Erythroblast (primary cell): ENCODE measurements around the gene NIPSNAP2.
A peak's percentile ranks its signal among the peaks of the same experiment; 100 is the strongest.
"Not testable (repeated sequence)": the region's sequence is repeated elsewhere in the genome, so short reads cannot be mapped to it uniquely, and the experiment has no call there.

ENCODE experiments used
- DNase-seq, 2 experiments: peaks; one replicate each; lab custom pipeline; 2025; lab: John Stamatoyannopoulos, UW
- GATA1 ChIP-seq: IDR thresholded peaks from 2 replicates; pipeline ENCODE4 v1.6.1; 2011; ENCODE audit warnings: low read depth, mild to moderate bottlenecking, control low read depth, low read length, moderate library complexity
- POLR2A ChIP-seq: IDR thresholded peaks from 2 replicates; pipeline ENCODE4 v1.6.1; 2011; ENCODE audit warnings: mild to moderate bottlenecking, low read length

NIPSNAP2 gene

DNA sequence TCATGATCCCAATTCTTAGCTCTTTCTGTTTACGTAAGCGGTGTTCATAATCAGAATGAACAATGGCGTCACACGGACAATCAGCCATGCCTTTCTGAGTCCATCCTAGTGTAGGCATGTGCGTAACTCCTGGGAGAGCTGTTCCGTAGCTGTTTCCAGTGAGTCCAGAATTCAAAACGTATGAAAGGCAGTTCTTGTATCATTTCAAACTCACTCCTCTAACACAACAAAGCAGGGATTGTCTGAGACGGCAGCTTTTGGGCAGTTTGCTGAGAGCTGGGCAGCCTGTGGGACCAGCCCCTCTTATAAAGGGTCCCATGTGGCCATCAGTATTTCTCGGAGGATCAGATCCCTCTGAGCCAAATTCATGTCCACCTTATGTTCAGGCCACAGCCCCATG is 43.5 kb downstream of the NIPSNAP2 start:
- TF ChIP-seq POLR2A = no peak
- no peak for TF ChIP-seq GATA1
- DNase-seq = no peak

DNA sequence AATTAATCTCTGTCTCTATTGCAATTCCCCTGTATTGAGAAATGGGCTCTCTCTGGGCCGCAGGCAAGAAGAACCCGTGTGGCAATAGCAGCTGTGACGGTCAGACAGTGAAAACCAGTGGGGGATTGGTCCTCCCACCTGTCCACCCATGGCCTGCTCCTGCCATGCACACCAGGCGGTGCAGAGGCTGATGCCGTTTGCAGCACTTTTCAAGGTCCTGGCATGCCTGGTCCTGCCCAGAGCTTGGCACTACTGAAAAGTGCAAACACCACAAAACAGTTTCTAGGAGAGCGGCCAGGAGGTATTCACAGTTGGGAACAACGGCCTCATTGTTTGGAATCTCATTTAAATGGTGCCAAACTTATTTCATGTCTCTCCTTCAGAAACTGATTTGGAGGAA is 45.3 kb downstream of the NIPSNAP2 start:
- TF ChIP-seq GATA1 (no peak), POLR2A (no peak)
- no peak for DNase-seq

DNA sequence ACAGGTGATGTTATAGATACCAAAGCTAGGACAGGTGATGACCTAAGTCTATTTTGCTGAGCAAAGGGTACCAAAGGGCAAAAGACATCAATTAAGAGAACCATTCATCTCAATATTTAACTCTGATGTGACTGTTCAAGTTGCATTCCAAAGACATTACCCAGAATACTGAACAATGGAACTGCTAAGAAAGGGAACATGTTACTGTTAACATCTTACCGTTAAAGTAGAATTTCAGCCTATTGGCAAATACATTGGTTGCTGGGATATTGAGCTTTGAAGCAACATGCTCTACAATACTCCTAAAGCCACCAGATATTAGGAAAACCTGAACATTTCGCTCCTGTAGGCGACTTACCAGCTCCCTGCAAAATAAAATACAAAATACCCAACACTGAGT is 52.6 kb downstream of the NIPSNAP2 start:
- DNase-seq = not testable (repeated sequence)

DNA sequence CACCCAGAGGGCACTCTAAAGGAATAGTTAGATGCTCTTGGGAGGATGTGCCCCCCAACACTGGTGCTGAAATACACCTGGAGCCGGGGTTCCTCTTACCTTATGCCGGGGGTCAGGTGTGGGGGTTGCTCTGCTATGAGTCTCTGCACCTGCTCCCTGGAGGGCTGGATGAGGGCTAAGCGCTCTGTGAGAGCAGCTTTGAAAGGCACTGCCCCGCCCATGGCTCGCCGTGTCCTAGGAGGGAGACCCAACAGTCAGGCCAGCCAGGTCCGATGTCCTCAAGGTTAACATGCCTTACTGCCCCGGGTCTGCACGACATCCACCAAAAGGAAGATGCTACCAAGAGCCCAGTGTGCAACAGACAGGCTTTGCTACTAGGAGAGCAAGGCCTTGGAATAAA is 55.1 kb downstream of the NIPSNAP2 start:
- no peak for DNase-seq
- TF ChIP-seq POLR2A (no peak), GATA1 (no peak)

DNA sequence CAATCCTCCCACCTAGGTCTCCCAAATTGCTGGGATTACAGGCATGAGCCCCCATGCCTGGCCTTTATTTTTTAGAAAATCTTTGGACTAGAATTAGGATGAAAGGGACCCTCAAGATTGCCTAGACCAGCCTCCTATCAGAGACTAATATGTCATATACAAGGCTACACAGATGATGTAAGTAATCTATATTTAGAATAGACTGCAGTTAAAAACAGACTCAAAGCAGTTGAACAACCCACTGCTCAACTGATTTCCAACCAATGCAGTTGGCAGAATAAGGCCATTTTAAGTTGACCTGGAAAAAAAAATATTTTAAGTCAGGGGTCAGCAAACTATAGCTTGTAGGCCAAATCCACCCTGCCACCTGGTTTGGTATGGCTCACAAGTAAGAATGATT is 59.1 kb downstream of the NIPSNAP2 start:
- TF ChIP-seq GATA1 (no peak), POLR2A (no peak)
- DNase-seq = no peak

DNA sequence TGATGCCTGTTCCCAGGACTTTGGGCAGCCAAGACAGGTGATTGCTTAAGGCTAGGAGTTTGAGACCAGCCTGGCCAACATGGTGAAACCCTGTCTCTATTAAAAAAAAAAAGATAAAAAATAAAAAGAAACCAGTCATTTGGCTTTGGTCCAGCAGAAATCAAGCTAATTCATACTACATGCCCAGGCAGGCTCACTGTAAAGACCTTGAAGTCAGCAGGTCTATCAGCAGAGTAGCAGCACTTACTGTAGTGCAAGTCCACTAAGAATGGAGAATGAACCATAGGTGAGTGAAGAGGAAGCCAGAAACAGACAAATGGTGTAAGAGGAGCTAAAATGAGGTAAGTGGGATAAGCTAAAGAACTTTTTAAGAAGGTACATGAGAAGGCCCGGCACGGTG is 62.2 kb downstream of the NIPSNAP2 start:
- peak in 1 of 2 experiments; percentile 3 for DNase-seq
- TF ChIP-seq POLR2A = no peak

DNA sequence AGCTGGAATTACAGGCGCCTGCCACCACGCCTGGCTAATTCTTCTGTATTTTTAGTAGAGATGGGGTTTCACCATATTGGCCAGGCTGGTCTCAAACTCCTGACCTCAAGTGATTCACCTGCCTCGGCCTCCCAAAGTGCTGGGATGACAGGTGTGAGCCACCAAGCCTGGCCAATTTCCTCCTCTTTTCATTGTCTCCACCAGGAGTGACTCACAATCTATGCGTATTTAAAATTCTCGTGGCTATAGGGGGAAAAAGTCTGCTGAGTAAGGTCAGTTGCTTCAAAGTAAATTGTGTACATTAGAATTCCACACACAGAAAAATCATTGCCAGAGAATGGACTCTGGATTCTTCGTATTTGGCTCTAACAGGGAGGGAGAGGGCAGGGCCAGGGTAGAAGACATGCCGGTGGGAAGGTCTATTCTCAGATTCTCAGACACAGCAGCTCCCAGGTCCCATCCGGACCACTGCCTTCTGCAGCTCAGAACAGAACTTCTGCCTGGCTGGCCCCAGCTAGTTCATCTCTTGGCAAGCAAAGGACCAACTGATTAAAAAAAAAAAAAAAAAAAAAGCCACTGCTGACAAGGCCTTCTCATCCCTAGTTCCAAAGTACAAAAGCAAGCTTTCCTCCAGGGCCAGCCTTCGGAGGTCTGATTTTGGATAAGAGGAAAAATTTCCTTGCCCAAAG is 64.7 kb downstream of the NIPSNAP2 start:
- DNase-seq = no peak
- no peak for TF ChIP-seq POLR2A
- no peak for TF ChIP-seq GATA1

DNA sequence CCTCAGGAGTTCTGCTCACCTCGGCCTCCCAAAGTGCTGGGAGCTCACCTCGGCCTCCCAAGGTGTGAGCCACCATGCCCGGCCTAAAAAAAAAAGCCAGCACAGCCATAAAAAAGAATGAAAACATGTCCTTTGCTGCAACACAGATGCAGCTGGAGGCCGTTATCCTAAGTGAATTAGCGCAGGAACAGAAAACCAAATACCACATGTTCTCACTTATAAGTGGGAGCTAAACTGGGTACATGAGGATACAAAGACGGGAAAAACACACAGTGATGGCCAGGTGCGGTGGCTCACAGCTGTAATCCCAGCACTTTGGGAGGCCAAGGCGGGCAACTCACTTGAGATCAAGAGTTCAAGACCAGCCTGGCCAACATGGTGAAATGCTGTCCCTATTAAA is 66.0 kb downstream of the NIPSNAP2 start:
- TF ChIP-seq GATA1 (no peak), POLR2A (no peak)
- no peak for DNase-seq

DNA sequence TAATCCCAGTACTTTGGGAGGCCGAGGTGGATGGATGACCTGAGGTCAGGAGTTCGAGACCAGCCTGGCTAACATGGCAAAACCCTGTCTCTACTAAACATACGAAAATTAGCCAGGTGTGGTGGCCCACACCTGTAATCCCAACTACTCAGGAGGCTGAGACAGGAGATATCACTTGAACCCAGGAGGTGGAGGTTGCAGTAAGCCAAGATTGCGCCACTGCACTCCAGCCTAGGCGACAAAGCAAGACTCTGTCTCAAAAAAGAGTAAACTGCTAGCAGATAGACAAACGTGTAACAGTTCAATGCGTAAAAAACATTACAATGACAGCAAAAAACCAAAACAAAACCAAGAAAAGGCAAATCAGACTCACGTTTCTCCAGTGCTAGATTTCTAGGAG is 67.2 kb downstream of the NIPSNAP2 start:
- not testable (repeated sequence) for DNase-seq

DNA sequence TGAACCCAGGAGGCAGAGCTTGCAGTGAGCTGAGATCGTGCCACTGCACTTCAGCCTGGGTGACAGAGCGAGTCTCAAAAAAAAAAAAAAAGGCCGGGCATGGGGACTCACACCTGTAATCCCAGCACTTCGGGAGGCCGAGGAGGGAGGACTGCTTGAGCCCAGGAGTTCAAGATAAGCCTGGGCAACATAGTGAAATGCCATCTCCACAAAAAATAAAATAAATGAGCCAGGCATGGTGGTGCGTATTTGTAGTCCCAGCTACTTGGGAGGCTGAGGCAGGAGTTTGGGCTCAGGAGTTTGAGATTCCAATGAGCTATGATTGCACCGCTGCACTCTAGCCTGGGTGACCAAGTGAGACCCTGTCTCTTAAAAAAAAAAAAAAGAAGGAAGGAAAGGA is 68.2 kb downstream of the NIPSNAP2 start:
- DNase-seq = not testable (repeated sequence)

DNA sequence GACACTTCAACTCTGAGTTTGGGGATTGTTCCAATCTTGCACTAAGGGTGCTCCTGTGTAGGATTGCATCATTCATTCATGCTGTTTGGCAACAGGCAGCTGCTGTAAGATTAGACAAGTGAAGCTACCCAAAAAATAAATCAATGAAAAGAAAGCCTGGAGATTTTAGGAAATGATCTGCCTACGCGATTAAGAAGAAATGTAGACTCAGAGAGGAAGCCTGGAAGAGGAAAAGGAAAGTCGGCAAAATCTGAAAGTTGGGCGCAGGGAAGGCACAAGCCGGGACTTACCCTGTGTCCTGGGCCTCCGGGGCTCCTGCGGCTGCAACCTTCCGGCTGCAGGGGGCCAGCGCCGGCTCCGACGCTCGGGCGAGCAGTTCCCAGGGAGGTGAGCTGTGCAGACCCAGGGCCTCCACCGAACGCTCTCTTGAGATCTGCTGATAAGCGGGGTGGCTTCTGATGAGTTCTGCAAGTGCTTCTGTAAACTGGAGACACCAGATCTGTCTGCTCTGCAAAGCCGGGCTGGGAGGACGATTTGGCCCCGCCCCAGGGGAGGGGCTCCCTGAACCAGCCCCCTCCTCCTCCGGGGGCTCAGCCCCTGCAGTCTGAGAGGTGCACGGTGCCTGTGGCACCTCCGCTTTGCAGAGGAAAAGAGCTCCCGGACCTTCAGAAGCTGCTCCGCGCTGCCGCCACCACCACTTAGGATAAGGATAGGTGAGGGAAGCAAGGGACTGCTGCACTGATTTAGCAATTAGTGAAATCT is 69.5 kb downstream of the NIPSNAP2 start:
- no peak for TF ChIP-seq POLR2A
- TF ChIP-seq GATA1 = no peak
- peak; percentile 67 to 77 for DNase-seq

DNA sequence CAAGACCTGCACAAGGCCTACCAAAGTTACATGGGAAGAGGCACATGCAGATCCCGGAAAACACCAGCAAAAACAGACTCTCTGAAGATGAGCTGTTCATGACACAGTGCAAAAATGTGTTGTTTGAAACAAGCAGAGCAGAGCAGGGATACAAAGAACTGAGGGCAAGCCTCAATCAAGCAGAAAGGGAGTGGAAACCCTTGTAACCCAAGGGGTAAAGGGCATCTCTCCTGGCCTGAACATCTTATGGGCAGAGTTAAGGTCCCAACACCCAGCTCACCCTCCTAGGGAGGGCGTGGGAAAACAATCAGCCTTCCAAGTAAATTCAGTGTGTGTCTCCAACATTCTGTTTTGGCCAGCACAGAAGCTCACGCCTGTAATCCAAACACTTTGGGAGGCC is 76.3 kb downstream of the NIPSNAP2 start:
- TF ChIP-seq POLR2A (no peak), GATA1 (no peak)
- DNase-seq = no peak

DNA sequence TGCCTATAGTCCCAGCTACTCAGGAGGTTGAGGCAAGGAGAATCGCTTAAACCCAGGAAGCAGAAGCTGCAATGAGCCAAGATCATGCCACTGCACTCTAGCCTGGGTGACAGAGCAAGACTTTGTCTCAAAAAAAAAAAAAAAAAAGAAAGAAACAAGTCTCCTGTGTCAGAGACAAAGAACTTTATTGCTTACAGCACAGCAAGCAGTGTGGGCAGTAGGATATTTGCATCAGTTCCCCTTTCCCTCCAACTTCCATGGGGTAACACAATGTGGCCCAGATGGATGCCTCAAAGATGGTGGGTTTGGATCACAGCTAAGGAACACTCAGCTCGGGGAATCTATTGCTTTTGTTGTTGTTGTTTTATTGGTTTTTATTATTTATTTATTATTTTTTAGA is 81.4 kb downstream of the NIPSNAP2 start:
- DNase-seq = not testable (repeated sequence)

DNA sequence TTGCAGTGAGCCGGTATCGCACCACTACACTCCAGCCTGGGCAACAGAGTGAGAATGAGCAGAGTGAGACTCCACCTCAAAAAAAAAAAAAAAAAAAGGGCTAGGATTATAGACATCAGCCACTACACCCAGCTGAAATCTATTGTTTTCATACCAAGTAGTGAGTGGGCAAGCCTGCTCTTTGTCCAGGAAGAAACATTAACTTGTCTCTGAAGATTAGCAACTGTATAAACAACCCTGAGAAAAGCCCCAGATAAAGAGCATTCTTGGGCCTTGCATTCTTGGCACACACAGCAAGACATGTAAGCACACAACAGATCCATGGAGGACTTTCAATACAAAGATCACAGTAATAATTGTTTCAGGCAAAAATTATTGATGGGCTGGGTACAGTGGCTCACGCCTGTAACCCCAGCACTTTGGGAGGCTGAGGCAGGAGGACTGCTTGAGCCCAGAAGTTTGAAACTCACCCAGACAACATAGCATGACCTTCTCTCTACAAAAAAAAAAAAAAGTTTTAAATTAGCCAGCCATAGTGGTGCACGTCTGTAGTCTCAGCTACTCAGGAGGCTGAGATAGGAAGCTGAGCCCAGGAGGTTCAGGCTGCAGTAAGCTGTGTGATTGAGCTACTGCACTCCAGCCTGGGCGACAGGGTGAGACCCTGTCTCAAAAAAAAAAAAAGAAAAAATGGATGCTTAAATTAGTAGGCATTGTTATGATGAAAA is 82.5 kb downstream of the NIPSNAP2 start:
- peak in 1 of 2 experiments; percentile 22 for DNase-seq
- TF ChIP-seq POLR2A = no peak
- TF ChIP-seq GATA1 = no peak

DNA sequence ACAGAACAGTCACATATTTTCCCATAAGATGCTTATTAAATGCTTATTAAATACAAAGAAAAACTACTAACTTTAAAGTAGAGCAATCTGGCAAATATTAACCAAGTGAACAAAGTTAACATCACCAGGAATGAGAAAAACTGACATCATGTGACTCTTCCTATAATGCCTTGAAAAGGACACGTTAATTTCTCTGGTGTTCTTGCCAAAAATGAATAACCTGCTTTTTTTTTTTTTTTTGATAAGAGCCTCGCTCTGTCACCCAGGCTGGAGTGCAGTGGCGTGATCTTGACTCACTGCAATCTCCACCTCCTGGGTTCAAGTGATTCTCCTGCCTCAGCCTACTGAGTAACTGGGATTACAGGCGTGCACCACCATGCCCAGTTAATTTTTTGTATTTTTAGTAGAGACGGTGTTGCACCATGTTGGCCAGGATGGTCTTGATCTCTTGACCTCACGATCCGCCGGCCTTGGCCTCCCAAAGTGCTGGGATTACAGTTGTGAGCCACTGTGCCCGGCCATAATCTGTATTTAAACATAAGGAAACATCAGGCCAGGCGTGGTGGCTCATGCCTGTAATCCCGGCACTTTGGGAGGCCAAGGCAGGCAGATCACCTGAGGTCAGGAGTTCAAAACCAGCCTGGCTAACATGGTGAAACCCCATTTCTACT is 83.2 kb downstream of the NIPSNAP2 start:
- peak; percentile 9 to 21 for DNase-seq
